GM19043 (cell line): ENCODE results near the gene FYN.
"Not testable (repeated sequence)": the region's sequence is repeated elsewhere in the genome, so short reads cannot be mapped to it uniquely, and the experiment has no call there.

Experiments
- ATAC-seq: cut with Tn5 transposase; IDR thresholded peaks from one replicate; pipeline ENCODE4 v1.9.1; 2021; ENCODE audit warnings: low read depth; ENCODE audit not compliant: unreplicated experiment

Gene FYN

GRCh38 chr6:111650049-111650448 lies 223.2 kb downstream of the FYN start:
- ATAC-seq: no peak

- no peak for ATAC-seq
Observed at GRCh38 chr6:111648100-111648499, 225.2 kb downstream of the FYN start.

GRCh38 chr6:111646942-111647341 lies 226.3 kb downstream of the FYN start:
- ATAC-seq: no peak

GRCh38 chr6:111646034-111646433 lies 227.2 kb downstream of the FYN start:
- ATAC-seq: no peak

- ATAC-seq: no peak
Observed at GRCh38 chr6:111644893-111645430, 228.3 kb downstream of the FYN start.

- peak; percentile 72 for ATAC-seq
Observed at GRCh38 chr6:111642463-111643158, 230.6 kb downstream of the FYN start.

- no peak for ATAC-seq
Observed at GRCh38 chr6:111639266-111639665, 234.0 kb downstream of the FYN start.

GRCh38 chr6:111634981-111635380 lies 238.3 kb downstream of the FYN start:
- not testable (repeated sequence) for ATAC-seq

GRCh38 chr6:111633822-111634221 lies 239.4 kb downstream of the FYN start:
- no peak for ATAC-seq

GRCh38 chr6:111632468-111633247 lies 240.6 kb downstream of the FYN start:
- no peak for ATAC-seq

GRCh38 chr6:111631903-111632460 lies 241.3 kb downstream of the FYN start:
- no peak for ATAC-seq

GRCh38 chr6:111631018-111631417 lies 242.2 kb downstream of the FYN start:
- ATAC-seq: no peak

GRCh38 chr6:111628142-111628850 lies 245.0 kb downstream of the FYN start:
- no peak for ATAC-seq

GRCh38 chr6:111626441-111626840 lies 246.8 kb downstream of the FYN start:
- ATAC-seq: no peak

GRCh38 chr6:111625461-111626391 lies 247.5 kb downstream of the FYN start:
- ATAC-seq: no peak

GRCh38 chr6:111625099-111625416 lies 248.2 kb downstream of the FYN start:
- ATAC-seq: no peak

- no peak for ATAC-seq
Observed at GRCh38 chr6:111624401-111625098, 248.7 kb downstream of the FYN start.

- no peak for ATAC-seq
Observed at GRCh38 chr6:111623046-111623718, 250.1 kb downstream of the FYN start.

- ATAC-seq: no peak
Observed at GRCh38 chr6:111620169-111620568, 253.1 kb downstream of the FYN start.
